HG03520 (cell line): Measurements from ENCODE around the gene DDX51.

Experiments
- ATAC-seq: cut with Tn5 transposase; IDR thresholded peaks from one replicate; pipeline ENCODE4 v1.9.1; 2021; ENCODE audit warnings: mild to moderate bottlenecking, moderate library complexity; ENCODE audit not compliant: unreplicated experiment

Gene DDX51

GRCh38 chr12:132144115-132144809, at the start of gene DDX51, which contains the start of gene NOC4L:
TSS of gene DDX51 (minus strand) at chr12:132144319. CDS start at chr12:132144296, 23 bp downstream.
TSS of gene NOC4L (plus strand) at chr12:132144457. CDS start at chr12:132144489, 32 bp downstream.
- ATAC-seq = peak; percentile 79

- ATAC-seq = no peak
Measured at GRCh38 chr12:132191715-132192553, 47.8 kb upstream of the DDX51 start.

- ATAC-seq = no peak
Measured at GRCh38 chr12:132190834-132191500, 46.8 kb upstream of the DDX51 start.

- peak; percentile 23 for ATAC-seq
Measured at GRCh38 chr12:132190012-132190755, 46.1 kb upstream of the DDX51 start.

GRCh38 chr12:132189378-132190011, 45.4 kb upstream of the DDX51 start:
- peak; percentile 93 for ATAC-seq

GRCh38 chr12:132188916-132189325, 44.8 kb upstream of the DDX51 start:
- ATAC-seq = no peak

GRCh38 chr12:132188451-132188901, 44.4 kb upstream of the DDX51 start:
- no peak for ATAC-seq

- ATAC-seq = no peak
Measured at GRCh38 chr12:132187646-132188450, 43.7 kb upstream of the DDX51 start.

- ATAC-seq = no peak
Measured at GRCh38 chr12:132186857-132187620, 42.9 kb upstream of the DDX51 start.

GRCh38 chr12:132186208-132186856, 42.2 kb upstream of the DDX51 start:
- no peak for ATAC-seq

GRCh38 chr12:132185705-132186104, 41.6 kb upstream of the DDX51 start:
- ATAC-seq = no peak

GRCh38 chr12:132182711-132183365, 38.7 kb upstream of the DDX51 start:
- ATAC-seq = no peak

GRCh38 chr12:132182206-132182710, 38.1 kb upstream of the DDX51 start:
- ATAC-seq = no peak

- no peak for ATAC-seq
Measured at GRCh38 chr12:132181570-132182200, 37.6 kb upstream of the DDX51 start.

- ATAC-seq = no peak
Measured at GRCh38 chr12:132180648-132181546, 36.8 kb upstream of the DDX51 start.
